A673 (cell line): ENCODE measurements around the gene ULK1. TPM values are rescaled to one million over a fixed set of nuclear protein-coding genes. Genes with fewer than 3 reads are reported as not detected.

Experiments
- BruUV-seq: library from RNA; stranded (reverse); fragments of 400-500 nt; replicated peaks from 2 replicates; lab custom pipeline; 2021; lab: Mats Ljungman, UMichigan
- CTCF ChIA-PET: fragments of 300-600 bp; sonication (Branson Sonifier 250); formaldehyde crosslinking; loops from one replicate; lab custom pipeline; 2022; ENCODE audit warnings: antibody characterized with exemption; lab: Charles Lee
- POLR2A ChIA-PET: fragments of 300-600 bp; sonication (Branson Sonifier 250); formaldehyde crosslinking; loops from one replicate; lab custom pipeline; 2022; ENCODE audit warnings: antibody characterized with exemption; ENCODE audit not compliant: low non-redundant PET; lab: Charles Lee
- DNase-seq: peaks from one replicate; pipeline ENCODE4 v3.0.0-alpha.2; 2015; ENCODE audit warnings: low spot score
- H3K27ac ChIP-seq: fragments of 200-600 bp; sonication (generic); 2 replicates; pipeline ENCODE4 v1.5.1; 2016; ENCODE audit warnings: mixed run types, low read depth, mild to moderate bottlenecking, mixed read lengths, antibody characterized with exemption, low read length; ENCODE audit not compliant: poor library complexity, severe bottlenecking
- H3K27me3 ChIP-seq: fragments of 200-600 bp; sonication (generic); replicated peaks from 2 replicates; pipeline ENCODE4 v1.6.1; 2017; ENCODE audit warnings: mixed run types, low read depth, mild to moderate bottlenecking, mixed read lengths, antibody characterized with exemption, low read length; ENCODE audit not compliant: insufficient read depth, poor library complexity
- H3K36me3 ChIP-seq: fragments of 200-600 bp; sonication (generic); 2 replicates; pipeline ENCODE4 v1.6.1; 2016; ENCODE audit warnings: mixed run types, mild to moderate bottlenecking, mixed read lengths, antibody characterized with exemption, low read length; ENCODE audit not compliant: insufficient read depth, poor library complexity, severe bottlenecking
- H3K4me1 ChIP-seq: fragments of 200-600 bp; sonication (generic); 2 replicates; pipeline ENCODE4 v1.6.1; 2017; ENCODE audit warnings: mixed run types, mild to moderate bottlenecking, mixed read lengths, antibody characterized with exemption, low read length; ENCODE audit not compliant: insufficient read depth, poor library complexity, severe bottlenecking
- H3K4me3 ChIP-seq: fragments of 200-600 bp; sonication (generic); 2 replicates; pipeline ENCODE4 v1.5.1; 2016; ENCODE audit warnings: low read depth, mixed run types, mild to moderate bottlenecking, mixed read lengths, low read length; ENCODE audit not compliant: poor library complexity, severe bottlenecking
- H3K9me3 ChIP-seq: fragments of 200-600 bp; sonication (generic); 2 replicates; pipeline ENCODE4 v1.6.1; 2016; ENCODE audit warnings: mixed run types, low read depth, mild to moderate bottlenecking, mixed read lengths, antibody characterized with exemption, low read length; ENCODE audit not compliant: poor library complexity, severe bottlenecking
- EZH2 ChIP-seq: fragments of 200-600 bp; sonication (generic); IDR thresholded peaks from 2 replicates; pipeline ENCODE4 v1.6.1; 2017; ENCODE audit warnings: borderline replicate concordance, low read depth, mild to moderate bottlenecking, mixed read lengths, antibody characterized with exemption, low read length; ENCODE audit not compliant: poor library complexity, severe bottlenecking
- intact Hi-C: fragments of 100-400 bp; cut with micrococcal nuclease; formaldehyde crosslinking; loops from one replicate; pipeline ENCODE4 v1.10.0; 2022; ENCODE audit not compliant: unreplicated experiment
- total RNA-seq: library from RNA; stranded (reverse); gene quantifications from 2 replicates; pipeline ENCODE4 v1.2.3, GENCODE V29; 2021
- TF ChIP-seq, protein P1 (sequence below): fragments of 300-800, 200-600 bp; sonication (generic); conservative IDR thresholded peaks from 2 replicates; pipeline ENCODE4 v1.5.1; 2017; ENCODE audit warnings: low read depth, mild to moderate bottlenecking, antibody characterized with exemption, low read length, moderate library complexity, mixed read lengths

The ULK1 gene
- total RNA-seq, 1 experiment from 2014 or later: 57.3 TPM

DNA sequence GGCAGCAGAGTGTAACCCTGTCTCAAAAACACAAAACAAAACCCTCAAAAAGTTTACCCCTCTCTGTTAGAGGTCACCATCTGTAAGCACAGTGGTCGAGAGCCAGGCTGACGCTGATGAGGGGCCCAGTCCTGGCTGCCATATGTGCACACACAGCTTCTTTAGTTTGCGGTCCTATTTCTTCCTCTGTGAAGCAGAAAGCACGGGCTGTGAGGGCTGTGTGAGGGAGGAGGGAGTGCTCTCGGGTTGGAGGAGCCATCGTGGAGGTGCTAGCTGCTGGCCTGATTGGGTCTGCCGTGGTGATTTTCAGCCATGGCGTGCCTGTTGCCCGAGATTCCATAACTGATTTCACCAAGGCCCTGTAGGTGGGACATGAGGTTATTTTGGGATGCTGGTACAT is 3.5 kb downstream of the ULK1 start:
- Histone ChIP-seq H3K27me3 (no peaks in the 10 kb centered on the region), H3K27ac (no peak overlapping the region), H3K36me3 (peaks cover 4% of the 10 kb centered on the region), H3K4me3 (no peak overlapping the region), H3K4me1 (peaks cover 12% of the 10 kb centered on the region), H3K9me3 (no peaks in the 10 kb centered on the region)
- TF ChIP-seq EZH2: no peak
- TF ChIP-seq, protein P1, sequence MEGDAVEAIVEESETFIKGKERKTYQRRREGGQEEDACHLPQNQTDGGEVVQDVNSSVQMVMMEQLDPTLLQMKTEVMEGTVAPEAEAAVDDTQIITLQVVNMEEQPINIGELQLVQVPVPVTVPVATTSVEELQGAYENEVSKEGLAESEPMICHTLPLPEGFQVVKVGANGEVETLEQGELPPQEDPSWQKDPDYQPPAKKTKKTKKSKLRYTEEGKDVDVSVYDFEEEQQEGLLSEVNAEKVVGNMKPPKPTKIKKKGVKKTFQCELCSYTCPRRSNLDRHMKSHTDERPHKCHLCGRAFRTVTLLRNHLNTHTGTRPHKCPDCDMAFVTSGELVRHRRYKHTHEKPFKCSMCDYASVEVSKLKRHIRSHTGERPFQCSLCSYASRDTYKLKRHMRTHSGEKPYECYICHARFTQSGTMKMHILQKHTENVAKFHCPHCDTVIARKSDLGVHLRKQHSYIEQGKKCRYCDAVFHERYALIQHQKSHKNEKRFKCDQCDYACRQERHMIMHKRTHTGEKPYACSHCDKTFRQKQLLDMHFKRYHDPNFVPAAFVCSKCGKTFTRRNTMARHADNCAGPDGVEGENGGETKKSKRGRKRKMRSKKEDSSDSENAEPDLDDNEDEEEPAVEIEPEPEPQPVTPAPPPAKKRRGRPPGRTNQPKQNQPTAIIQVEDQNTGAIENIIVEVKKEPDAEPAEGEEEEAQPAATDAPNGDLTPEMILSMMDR: no peak
- intact Hi-C loops: no loop called here
- CTCF ChIA-PET: no interaction called here
- POLR2A ChIA-PET: no interaction called here
- BruUV-seq: TSS peak; percentile 39
- no peak for DNase-seq

GRCh38 chr12:131900397-131900796 is 6.0 kb downstream of the ULK1 start:
- CTCF ChIA-PET: no interaction called here
- Histone ChIP-seq H3K4me1 (peaks cover 6% of the 10 kb centered on the region), H3K4me3 (no peak overlapping the region), H3K36me3 (peaks cover 4% of the 10 kb centered on the region), H3K9me3 (no peaks in the 10 kb centered on the region), H3K27ac (no peak overlapping the region), H3K27me3 (no peaks in the 10 kb centered on the region)
- no peak for TF ChIP-seq EZH2
- TF ChIP-seq, protein P1: no peak
- no TSS peak for BruUV-seq
- intact Hi-C loops: no loop called here
- POLR2A ChIA-PET: interaction anchor here (0.6 kb wide), 1 partner anchor 135 kb away, joined by 5 read pairs; no protein-coding TSS in a partner anchor
- DNase-seq: no peak

DNA sequence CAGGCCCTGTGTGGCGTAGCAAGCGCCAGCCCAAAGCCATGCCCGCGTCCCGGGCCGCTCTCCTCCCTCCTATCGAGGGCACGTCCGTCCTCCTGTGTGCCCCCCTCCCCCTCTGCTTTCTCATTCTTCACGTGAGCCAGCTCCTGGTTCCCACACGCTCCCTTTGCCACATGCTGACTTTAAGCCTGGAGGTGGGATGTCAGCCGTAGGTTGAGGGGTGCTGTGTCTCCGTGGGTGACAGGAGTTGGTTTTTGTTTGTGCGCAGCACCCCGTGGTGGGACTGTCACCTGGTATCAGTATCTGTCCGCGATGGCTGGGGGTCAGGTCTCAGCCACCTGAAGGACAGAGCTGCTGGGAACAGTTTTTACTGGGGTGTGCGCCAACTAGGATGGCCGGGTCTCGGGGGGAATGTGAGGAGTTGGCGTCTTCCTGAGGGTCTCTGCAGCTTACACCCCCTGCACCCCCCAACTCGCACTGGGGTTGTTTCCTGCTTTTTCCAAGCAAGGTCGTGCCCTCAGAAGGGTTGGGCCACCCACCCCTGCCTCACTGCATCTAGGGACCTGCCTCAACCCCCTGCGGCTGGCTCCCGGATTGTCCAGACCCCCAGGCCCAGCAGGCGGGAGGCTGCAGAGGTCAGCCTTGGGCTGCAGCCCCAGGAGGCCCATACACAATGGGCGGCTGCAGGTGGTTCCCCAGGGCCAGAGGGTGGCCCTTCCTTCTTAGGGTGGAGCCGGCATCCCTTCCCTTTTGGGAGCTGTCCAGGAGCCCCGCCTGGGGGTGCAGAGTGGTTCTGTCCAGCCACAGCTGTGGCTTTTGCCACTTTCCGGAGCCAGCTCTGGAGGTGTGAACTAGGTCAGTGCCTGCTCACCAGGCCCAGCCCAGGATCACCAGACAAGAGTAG is 7.3 kb downstream of the ULK1 start:
- no TSS peak for BruUV-seq
- Histone ChIP-seq H3K4me3 (no peak overlapping the region), H3K9me3 (no peaks in the 10 kb centered on the region), H3K27ac (peak overlapping the region; percentile 30), H3K27me3 (no peaks in the 10 kb centered on the region), H3K4me1 (no peaks in the 10 kb centered on the region), H3K36me3 (peaks cover 4% of the 10 kb centered on the region)
- ChIA-PET POLR2A (no interaction called here), CTCF (no interaction called here)
- DNase-seq: no peak
- TF ChIP-seq, protein P1: no peak
- intact Hi-C loops: no loop called here
